SK-MEL-5 (cell line): ENCODE measurements around the gene HNRNPA1. TPM values are rescaled to one million over a fixed set of nuclear protein-coding genes. Genes with fewer than 3 reads are reported as not detected.
"Not testable (repeated sequence)": the region's sequence is repeated elsewhere in the genome, so short reads cannot be mapped to it uniquely, and the experiment has no call there.

Source experiments
- DNase-seq: peaks from one replicate; pipeline ENCODE4 v3.0.0-alpha.2; 2016; ENCODE audit warnings: low read depth, low spot score
- in situ Hi-C: cut with HindIII; loops from 2 replicates; pipeline ENCODE4 v1.10.0; 2016; ENCODE audit warnings: low sequenced_read_pairs, high pct_unique_total_duplicates, low pct_unique_long_range_greater_than_20kb
- total RNA-seq: library from RNA; depleted of rRNA; stranded (reverse); fragments of >200 nt; shearing (Covaris generic); gene quantifications from 2 replicates; pipeline ENCODE4 v1.2.3, GENCODE V29; 2014

The HNRNPA1 gene
- total RNA-seq, 1 experiment from 2014 or later = 223 TPM

- DNase-seq = no peak
- in situ Hi-C loops = no loop called here
Measured at GRCh38 chr12:54265364-54265812, 15.1 kb upstream of the HNRNPA1 start.

DNA sequence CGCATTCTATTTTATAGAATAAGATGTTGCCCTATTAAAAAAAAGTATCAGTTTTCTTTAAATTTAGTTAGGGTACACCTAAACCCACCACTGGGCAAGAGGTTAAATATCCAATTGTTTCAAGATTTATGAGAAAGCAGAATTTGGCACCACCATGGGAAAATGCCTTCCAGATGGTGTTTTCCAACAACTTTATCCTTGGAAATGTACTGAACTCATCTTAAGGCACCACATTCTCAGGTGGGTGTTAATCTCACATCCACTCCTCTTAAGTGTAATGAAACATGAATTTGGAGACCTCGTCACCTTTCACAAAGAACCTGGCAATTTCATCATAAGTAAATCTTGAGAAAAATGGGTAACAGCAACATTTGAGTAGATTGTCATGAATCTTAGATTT, 13.7 kb upstream of the HNRNPA1 start:
- in situ Hi-C loops = no loop called here
- no peak for DNase-seq

DNA sequence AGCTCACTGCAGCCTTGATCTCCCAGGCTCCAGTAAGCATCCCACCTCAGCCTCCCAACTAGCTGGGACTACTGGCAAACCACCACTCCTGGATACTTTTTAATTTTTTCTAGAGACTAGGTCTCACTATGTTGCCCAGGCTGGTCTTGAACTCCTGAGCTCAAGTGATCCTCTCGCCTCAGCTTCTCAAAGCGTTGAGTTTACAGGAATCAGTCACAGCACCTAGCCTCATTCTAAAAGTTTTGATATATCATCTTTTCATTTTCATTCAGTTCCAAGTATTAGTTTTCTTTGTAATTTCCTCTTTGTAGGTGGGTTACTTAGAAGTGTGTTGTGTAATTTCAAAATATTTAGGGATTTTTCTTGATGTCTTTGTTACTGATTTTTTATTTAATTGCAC, 10.2 kb upstream of the HNRNPA1 start:
- no peak for DNase-seq
- in situ Hi-C loops = no loop called here

DNA sequence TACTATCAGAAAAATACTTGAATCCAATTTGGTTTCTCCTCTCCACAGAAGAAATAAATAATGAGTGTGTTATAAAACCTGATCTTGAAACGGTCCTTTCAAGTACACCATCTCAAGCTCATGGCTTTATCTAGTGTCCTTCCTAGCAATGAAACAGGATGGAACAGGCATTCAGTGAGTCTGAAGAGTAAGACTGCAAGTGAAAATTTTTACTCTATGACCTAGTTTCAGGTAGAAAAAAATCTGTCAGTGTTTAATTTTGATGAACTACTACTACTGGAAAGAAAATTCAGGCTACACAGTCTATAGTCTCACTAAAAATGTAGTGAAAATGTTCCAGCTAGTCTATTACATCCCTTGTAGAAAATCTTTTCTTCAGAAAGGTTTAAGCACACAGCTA, 8.3 kb upstream of the HNRNPA1 start:
- in situ Hi-C loops = no loop called here
- DNase-seq = no peak

DNA sequence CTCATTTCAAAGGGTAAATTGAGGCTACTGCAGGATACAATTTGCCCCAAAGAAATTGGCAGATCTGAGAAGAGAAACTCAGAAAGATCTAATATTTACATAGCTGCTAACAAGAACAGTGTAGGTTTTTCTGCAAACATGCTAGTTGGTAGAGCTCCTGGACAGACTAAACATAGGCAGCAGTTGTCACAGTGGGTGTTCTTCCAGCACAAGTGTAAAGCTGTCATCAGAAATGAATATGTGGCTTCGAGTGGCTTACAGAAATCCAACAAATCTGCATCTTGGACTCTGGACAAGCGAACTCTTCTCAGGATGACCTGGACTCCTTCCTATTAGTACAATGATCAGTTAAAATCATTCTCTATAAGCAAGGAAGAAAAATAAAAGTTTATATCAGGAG, 6.5 kb upstream of the HNRNPA1 start:
- in situ Hi-C loops = no loop called here
- no peak for DNase-seq

DNA sequence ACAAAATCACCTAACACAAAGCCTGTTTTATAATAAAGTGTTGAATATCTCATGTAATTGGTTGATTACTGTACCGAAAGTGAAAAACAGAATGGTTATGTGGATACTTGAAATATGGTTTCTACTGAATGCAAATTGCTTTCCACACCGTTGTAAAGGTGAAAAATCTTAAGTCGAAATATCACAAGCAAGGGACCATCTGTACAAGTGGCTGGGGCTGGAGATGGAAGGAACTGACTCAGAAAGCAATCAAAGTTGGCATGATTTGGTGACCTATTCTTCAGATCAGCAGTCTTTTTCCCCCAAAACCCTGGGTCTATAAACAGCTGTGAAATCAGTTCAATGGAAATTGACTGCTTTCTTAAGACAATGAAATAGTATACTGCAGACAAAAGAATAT, 4.2 kb upstream of the HNRNPA1 start:
- in situ Hi-C loops = no loop called here
- no peak for DNase-seq

GRCh38 chr12:54277823-54278276, 2.7 kb upstream of the HNRNPA1 start:
- in situ Hi-C loops = no loop called here
- no peak for DNase-seq

DNA sequence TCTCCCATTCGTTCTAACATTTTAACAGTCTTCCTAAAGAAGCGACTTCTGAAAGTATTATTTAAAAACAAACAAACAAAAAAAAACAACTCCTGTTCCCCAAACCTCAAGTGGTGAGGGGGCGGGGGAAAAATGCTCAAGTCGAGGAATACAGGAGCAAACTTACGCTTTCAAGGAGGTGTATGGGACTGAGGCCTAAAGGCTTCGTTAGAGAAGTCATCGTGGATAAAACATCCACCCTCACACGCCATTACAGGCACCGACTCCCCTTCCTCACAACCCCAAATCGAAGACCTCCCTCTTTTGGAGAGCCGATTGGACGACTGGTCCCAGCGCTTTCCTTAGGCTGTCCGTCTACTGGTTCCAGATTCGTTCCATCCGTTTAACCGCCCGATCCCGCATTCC, 1.3 kb upstream of the HNRNPA1 start:
- in situ Hi-C loops = no loop called here
- DNase-seq = no peak

DNA sequence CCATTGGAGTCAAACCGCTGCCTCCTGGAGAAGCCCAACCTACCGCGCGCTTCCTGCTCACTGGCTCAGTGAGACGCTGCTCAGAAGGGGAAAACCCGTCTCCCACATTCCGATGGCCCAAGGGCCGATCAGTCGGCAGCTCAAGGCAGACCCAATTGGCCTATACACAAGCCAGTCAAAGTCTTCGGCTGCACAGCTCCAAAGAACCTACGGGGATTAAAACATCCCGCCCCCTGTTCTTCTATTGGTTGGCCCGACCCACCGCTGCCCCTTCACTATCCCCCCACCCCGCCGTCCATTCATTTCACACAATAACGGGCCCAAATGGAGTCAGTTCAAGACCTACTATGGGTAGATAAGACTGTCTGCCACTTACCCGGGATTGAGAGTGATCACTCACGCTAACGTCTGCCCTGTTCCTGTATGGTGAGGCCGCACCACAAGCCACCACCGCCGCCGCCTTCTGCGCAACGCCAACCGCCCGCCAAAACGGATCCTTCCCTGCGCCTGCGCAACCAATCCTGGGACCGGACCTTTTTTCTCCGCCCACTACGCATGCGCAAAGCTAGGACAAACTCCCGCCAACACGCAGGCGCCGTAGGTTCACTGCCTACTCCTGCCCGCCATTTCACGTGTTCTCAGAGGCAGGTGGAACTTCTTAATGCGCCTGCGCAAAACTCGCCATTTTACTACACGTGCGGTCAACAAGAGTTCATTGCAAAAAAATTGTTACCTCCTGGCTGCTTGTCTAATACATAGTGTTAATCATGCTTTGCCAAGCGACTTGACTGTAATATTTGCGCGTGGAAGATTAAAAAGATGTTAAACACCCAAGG, 676 bp upstream of the HNRNPA1 start, which contains the start of gene CBX5:
Gene CBX5, minus strand, starts transcription at position 491 of the 836 bp plus-strand sequence. CDS start 22,472 bp downstream, outside the sequence.
- peak; percentile 100 for DNase-seq
- in situ Hi-C loops = no loop called here

DNA sequence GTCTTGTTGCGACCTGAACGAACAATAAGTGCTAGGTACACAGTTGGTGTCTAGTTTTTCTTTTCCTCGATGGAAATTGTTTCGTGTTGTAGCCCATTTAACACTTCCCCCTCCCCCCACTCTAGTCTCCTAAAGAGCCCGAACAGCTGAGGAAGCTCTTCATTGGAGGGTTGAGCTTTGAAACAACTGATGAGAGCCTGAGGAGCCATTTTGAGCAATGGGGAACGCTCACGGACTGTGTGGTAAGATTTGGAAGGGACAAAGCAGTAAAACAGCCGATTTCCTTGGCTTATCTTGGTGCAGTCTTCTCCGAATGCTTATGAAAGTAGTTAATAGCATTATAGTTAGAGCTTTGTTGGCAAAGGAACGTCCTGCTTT, 724 bp downstream of the HNRNPA1 start:
- in situ Hi-C loops, DNase-seq: not testable (repeated sequence)

GRCh38 chr12:54281694-54282093, 1.2 kb downstream of the HNRNPA1 start:
- in situ Hi-C loops, DNase-seq: not testable (repeated sequence)

DNA sequence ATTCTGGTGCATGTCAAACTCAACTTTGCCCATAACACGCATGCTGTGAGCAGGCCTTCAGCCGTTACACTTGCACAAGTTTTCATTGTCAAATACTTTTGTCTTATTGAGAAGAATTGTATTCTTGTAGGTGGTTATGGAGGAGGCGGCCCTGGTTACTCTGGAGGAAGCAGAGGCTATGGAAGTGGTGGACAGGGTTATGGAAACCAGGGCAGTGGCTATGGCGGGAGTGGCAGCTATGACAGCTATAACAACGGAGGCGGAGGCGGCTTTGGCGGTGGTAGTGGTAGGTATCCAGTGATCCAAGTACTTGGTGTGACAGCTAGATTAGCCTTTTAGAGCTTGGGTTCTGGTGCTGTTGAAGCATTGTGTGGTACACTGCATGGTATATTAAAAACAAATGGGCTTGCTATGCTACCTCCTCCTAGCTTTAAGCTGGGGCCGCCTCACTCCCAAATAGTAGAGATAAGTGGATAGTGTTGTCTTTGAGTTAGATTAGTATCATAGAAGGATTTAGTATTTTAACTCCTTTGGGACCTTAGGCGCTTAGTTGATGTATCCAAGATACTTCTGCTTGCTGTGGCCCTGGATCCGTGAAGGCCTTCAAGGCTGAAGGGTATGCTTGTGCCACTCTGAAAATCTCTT, 2.5 kb downstream of the HNRNPA1 start:
- in situ Hi-C loops = no loop called here
- no peak for DNase-seq

- DNase-seq, in situ Hi-C loops: not testable (repeated sequence)
Measured at GRCh38 chr12:54284070-54284780, 3.7 kb downstream of the HNRNPA1 start.

DNA sequence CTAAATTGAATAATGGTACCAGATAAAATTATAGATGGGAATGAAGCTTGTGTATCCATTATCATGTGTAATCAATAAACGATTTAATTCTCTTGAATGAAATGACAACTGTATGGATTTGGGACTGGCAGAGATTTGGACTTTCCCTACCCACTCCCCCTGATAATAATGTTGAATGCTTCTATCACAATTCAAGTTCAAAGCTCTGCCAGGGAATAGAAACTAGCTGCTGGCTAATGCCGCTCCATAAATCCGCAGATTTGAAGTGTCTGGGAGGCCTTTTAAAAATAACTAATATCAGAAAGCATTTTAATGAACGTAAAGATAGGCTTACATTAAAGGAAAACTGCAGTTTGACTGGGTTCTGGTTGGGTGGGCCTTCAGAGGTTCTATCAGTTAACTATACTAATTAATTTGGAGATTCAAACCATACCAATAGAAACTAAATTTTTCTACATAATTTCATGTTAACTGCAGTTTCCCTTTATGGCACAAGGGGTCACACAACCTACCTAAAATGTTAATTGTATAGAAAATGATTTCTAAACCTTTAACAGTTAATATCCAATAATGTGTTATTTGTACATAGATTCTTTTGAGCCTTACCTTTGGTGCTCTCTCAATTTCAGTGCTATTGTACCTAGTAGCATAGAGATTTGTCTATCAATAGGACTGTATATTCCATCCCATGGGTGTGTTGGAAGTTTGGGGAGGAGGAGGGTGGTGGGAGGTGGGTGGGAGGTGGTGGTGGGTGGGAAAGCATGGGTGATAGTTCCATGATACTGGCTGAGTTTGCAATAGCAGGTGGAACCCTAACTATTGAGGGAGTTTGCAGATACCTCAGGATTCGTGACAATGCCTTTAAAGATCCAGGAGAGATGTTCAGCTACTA, 4.9 kb downstream of the HNRNPA1 start:
- no peak for DNase-seq
- in situ Hi-C loops = no loop called here

GRCh38 chr12:54286042-54287030, 5.8 kb downstream of the HNRNPA1 start:
- in situ Hi-C loops = no loop called here
- no peak for DNase-seq
